ENCODE results near the gene RNF121. TPM values are rescaled to one million over a fixed set of nuclear protein-coding genes. Genes with fewer than 3 reads are reported as not detected.
A peak's percentile ranks its signal among the peaks of the same experiment; 100 is the strongest.

The RNF121 gene
- total RNA-seq, 2 donors from 2014 or later, result 32.2 to 44.6 TPM

GRCh38 chr11:72026090-72026489 is 97.2 kb downstream of the RNF121 start:
- no peaks in the 10 kb centered on the region for H3K36me3 Mint-ChIP-seq
- ATAC-seq, result no peak
- no peak for DNase-seq (ENCODE audit: low spot score in 2 of 2)
- H3K9me3 Mint-ChIP-seq, result no peaks in the 10 kb centered on the region
- peak overlapping the region in 1 of 2 donors; percentile 82 for H3K27ac Mint-ChIP-seq

- ATAC-seq (no peak), DNase-seq (ENCODE audit: low spot score in 2 of 2) (no peak)
- H3K36me3 Mint-ChIP-seq, result peaks cover 0 to 9% of the 10 kb centered on the region in 2 donors
- H3K27ac Mint-ChIP-seq, result no peak overlapping the region
- H3K9me3 Mint-ChIP-seq, result no peaks in the 10 kb centered on the region
These were observed 101.7 kb downstream of the RNF121 start for GRCh38 chr11:72030472-72031045.

GRCh38 chr11:72036687-72037086 is 107.8 kb downstream of the RNF121 start:
- H3K9me3 Mint-ChIP-seq, result no peaks in the 10 kb centered on the region
- ATAC-seq (no peak), DNase-seq (ENCODE audit: low spot score in 2 of 2) (no peak)
- H3K36me3 Mint-ChIP-seq, result peaks cover 0 to 16% of the 10 kb centered on the region in 2 donors
- peak overlapping the region in 1 of 2 donors; percentile 41 for H3K27ac Mint-ChIP-seq

GRCh38 chr11:72037554-72038311 is 108.9 kb downstream of the RNF121 start:
- no peaks in the 10 kb centered on the region for H3K9me3 Mint-ChIP-seq
- DNase-seq (ENCODE audit: low spot score in 2 of 2) (no peak), ATAC-seq (no peak)
- peaks cover 0 to 16% of the 10 kb centered on the region in 2 donors for H3K36me3 Mint-ChIP-seq
- peak overlapping the region in 1 of 2 donors; percentile 50 for H3K27ac Mint-ChIP-seq

- no peaks in the 10 kb centered on the region for H3K9me3 Mint-ChIP-seq
- peaks cover 0 to 16% of the 10 kb centered on the region in 2 donors for H3K36me3 Mint-ChIP-seq
- no peak overlapping the region for H3K27ac Mint-ChIP-seq
- ATAC-seq (no peak), DNase-seq (ENCODE audit: low spot score in 2 of 2) (no peak)
These were observed 109.6 kb downstream of the RNF121 start for GRCh38 chr11:72038491-72038890.

- Mint-ChIP-seq H3K36me3 (peaks cover 0 to 16% of the 10 kb centered on the region in 2 donors), H3K9me3 (no peaks in the 10 kb centered on the region), H3K27ac (no peak overlapping the region)
- DNase-seq (ENCODE audit: low spot score in 2 of 2) (no peak), ATAC-seq (peak in 1 of 2 donors; percentile 1)
These were observed 110.4 kb downstream of the RNF121 start for GRCh38 chr11:72039031-72039855.

GRCh38 chr11:72039856-72040401 is 111.1 kb downstream of the RNF121 start:
- Mint-ChIP-seq H3K9me3 (no peaks in the 10 kb centered on the region), H3K36me3 (peaks cover 0 to 13% of the 10 kb centered on the region in 2 donors), H3K27ac (no peak overlapping the region)
- DNase-seq (ENCODE audit: low spot score in 2 of 2), result no peak
- ATAC-seq, result peak; percentile 1 to 10

GRCh38 chr11:72040491-72041363 is 111.9 kb downstream of the RNF121 start:
- DNase-seq (ENCODE audit: low spot score in 2 of 2) (peak; percentile 64 to 66), ATAC-seq (peak; percentile 67 to 79)
- Mint-ChIP-seq H3K36me3 (peaks cover 0 to 5% of the 10 kb centered on the region in 2 donors), H3K27ac (no peak overlapping the region), H3K9me3 (no peaks in the 10 kb centered on the region)

- peak in 1 of 2 donors; percentile 28 for DNase-seq (ENCODE audit: low spot score in 2 of 2)
- H3K36me3 Mint-ChIP-seq, result no peaks in the 10 kb centered on the region
- H3K9me3 Mint-ChIP-seq, result no peaks in the 10 kb centered on the region
- H3K27ac Mint-ChIP-seq, result no peak overlapping the region
- ATAC-seq, result peak; percentile 46 to 54
These were observed 112.7 kb downstream of the RNF121 start for GRCh38 chr11:72041364-72042063.

GRCh38 chr11:72042064-72042745 is 113.4 kb downstream of the RNF121 start:
- ATAC-seq (peak in 1 of 2 donors; percentile 21), DNase-seq (ENCODE audit: low spot score in 2 of 2) (no peak)
- Mint-ChIP-seq H3K27ac (no peak overlapping the region), H3K9me3 (no peaks in the 10 kb centered on the region), H3K36me3 (no peaks in the 10 kb centered on the region)

- Mint-ChIP-seq H3K9me3 (no peaks in the 10 kb centered on the region), H3K36me3 (no peaks in the 10 kb centered on the region), H3K27ac (peak overlapping the region in 1 of 2 donors; percentile 53)
- DNase-seq (ENCODE audit: low spot score in 2 of 2) (no peak), ATAC-seq (no peak)
These were observed 117.0 kb downstream of the RNF121 start for GRCh38 chr11:72045849-72046248.

Other genes starting within 250 kb of the RNF121 start
- not detected for gene DEFB108B, start 95.8 kb upstream of the RNF121 start, total RNA-seq
- gene DEFB131B, start 50.6 kb upstream of the RNF121 start, total RNA-seq, result not detected
- gene XNDC1N, start 452 bp upstream of the RNF121 start, total RNA-seq, result 10 to 100 TPM; 14.0 to 21.8 TPM
- 10 to 100 TPM; 12.5 to 13.8 TPM for gene IL18BP, start 69.9 kb downstream of the RNF121 start, total RNA-seq
- gene NUMA1, start 151.5 kb downstream of the RNF121 start, total RNA-seq, result 100 to 1,000 TPM; 206 to 209 TPM
- 1 to 10 TPM; 4.1 to 8.3 TPM for gene LRRC51, start 151.8 kb downstream of the RNF121 start, total RNA-seq
- gene LAMTOR1, start 174.3 kb downstream of the RNF121 start, total RNA-seq, result 10 to 100 TPM; 40.9 to 60.0 TPM
- not detected for gene TOMT, start 176.9 kb downstream of the RNF121 start, total RNA-seq
- gene ANAPC15, start 183.6 kb downstream of the RNF121 start, total RNA-seq, result 10 to 100 TPM; 50.5 to 60.1 TPM
- not detected for gene FOLR3, start 206.7 kb downstream of the RNF121 start, total RNA-seq